Keratinocyte (primary cell): ENCODE data around the gene SEPTIN5. TPM values are rescaled to one million over a fixed set of nuclear protein-coding genes. Genes with fewer than 3 reads are reported as not detected.

ENCODE experiments used
- DNase-seq: peaks from one replicate; pipeline ENCODE4 v3.0.0-alpha.2; 2011; ENCODE audit warnings: low read depth, missing footprints, low spot score
- FAIRE-seq: peaks from 2 replicates; lab custom pipeline; 2011; peaks lifted over from hg19 to GRCh38; lab: Jason Lieb, UNC
- H2AFZ ChIP-seq: 2 replicates; pipeline ENCODE4 v1.6.0; 2012; ENCODE audit warnings: low read length, control low read depth, inconsistent platforms; ENCODE audit not compliant: control insufficient read depth
- H3K27ac ChIP-seq: 2 replicates; pipeline ENCODE4 v1.5.1; 2011; ENCODE audit warnings: low read length; ENCODE audit not compliant: control insufficient read depth, insufficient read depth
- H3K27me3 ChIP-seq: 3 replicates; pipeline ENCODE4 v1.6.0; 2011; ENCODE audit warnings: low read length; ENCODE audit not compliant: control insufficient read depth, insufficient read depth; ENCODE audit errors: extremely low read depth
- H3K36me3 ChIP-seq, 2 experiments: 2 replicates in 1 of 2; 3 replicates in 1 of 2; pipeline ENCODE4 v1.5.1; 2011; ENCODE audit warnings: low read length in 2 of 2, mild to moderate bottlenecking in 1 of 2; ENCODE audit not compliant: control insufficient read depth in 2 of 2, insufficient read depth in 2 of 2; ENCODE audit errors: extremely low read depth in 1 of 2
- H3K4me1 ChIP-seq: 3 replicates; pipeline ENCODE4 v1.5.1; 2011; ENCODE audit warnings: low read length; ENCODE audit not compliant: control insufficient read depth, insufficient read depth; ENCODE audit errors: extremely low read depth
- H3K4me2 ChIP-seq: 3 replicates; pipeline ENCODE4 v1.6.0; 2011; ENCODE audit warnings: low read depth, low read length; ENCODE audit not compliant: control insufficient read depth, insufficient read depth; ENCODE audit errors: extremely low read depth
- H3K4me3 ChIP-seq, 3 experiments: fragments of 200-600 bp in 1 of 3; sonication (generic) in 1 of 3; 2 replicates in 2 of 3; 3 replicates in 1 of 3; pipeline ENCODE4 v1.5.1; 2011 to 2016; ENCODE audit warnings: low read length in 3 of 3, mild to moderate bottlenecking in 3 of 3, control low read depth in 2 of 3, inconsistent platforms in 1 of 3, low read depth in 1 of 3, mixed read lengths in 1 of 3, mixed run types in 1 of 3, moderate library complexity in 1 of 3; ENCODE audit not compliant: control insufficient read depth in 2 of 3, insufficient read depth in 2 of 3; ENCODE audit errors: extremely low read depth in 1 of 3
- H3K79me2 ChIP-seq: 2 replicates; pipeline ENCODE4 v1.6.0; 2012; ENCODE audit warnings: low read length; ENCODE audit not compliant: control insufficient read depth, insufficient read depth
- H3K9ac ChIP-seq: 3 replicates; pipeline ENCODE4 v1.6.0; 2011; ENCODE audit warnings: low read length; ENCODE audit not compliant: control insufficient read depth, insufficient read depth; ENCODE audit errors: extremely low read depth
- H3K9me1 ChIP-seq: 3 replicates; pipeline ENCODE4 v1.6.0; 2011; ENCODE audit warnings: low read length; ENCODE audit not compliant: control insufficient read depth, insufficient read depth; ENCODE audit errors: extremely low read depth
- H3K9me3 ChIP-seq: 2 replicates; pipeline ENCODE4 v1.5.1; 2012; ENCODE audit warnings: low read depth, low read length; ENCODE audit not compliant: control insufficient read depth
- H4K20me1 ChIP-seq: 3 replicates; pipeline ENCODE4 v1.6.0; 2011; ENCODE audit warnings: low read length; ENCODE audit not compliant: control insufficient read depth, insufficient read depth; ENCODE audit errors: extremely low read depth
- CTCF ChIP-seq, 3 experiments: IDR thresholded peaks in 1 of 3; conservative IDR thresholded peaks in 1 of 3; optimal IDR thresholded peaks in 1 of 3; 2 replicates in 2 of 3; 3 replicates in 1 of 3; pipeline versions ENCODE3 to v1.5.1; 2011; ENCODE audit warnings: low read length in 3 of 3, mild to moderate bottlenecking in 3 of 3, moderate library complexity in 2 of 3, control low read depth in 1 of 3, inconsistent platforms in 1 of 3; ENCODE audit not compliant: insufficient read depth in 2 of 3; ENCODE audit errors: extremely low read depth in 1 of 3
- EZH2 ChIP-seq: IDR thresholded peaks from one replicate; pipeline ENCODE4 v1.6.1; 2012; ENCODE audit warnings: inconsistent platforms, mild to moderate bottlenecking, low read length, moderate library complexity
- dilution Hi-C: fragments of 300-500 bp; cut with MboI; formaldehyde crosslinking; loops from one replicate; pipeline ENCODE4 v1.7.0; 2020; ENCODE audit warnings: low sequenced_read_pairs; ENCODE audit not compliant: extremely low pct_ligation_motif_present
- polyA plus RNA-seq, 5 experiments: library from polyadenylated mRNA; depleted of rRNA in 3 of 5; stranded (reverse) in 3 of 5; stranded (forward) in 1 of 5; unstranded in 1 of 5; fragments of >200 nt; gene quantifications; 1 replicate in 1 of 5; 2 replicates in 3 of 5; 3 replicates in 1 of 5; pipeline versions ENCODE4 v1.2.1 to v1.2.3, GENCODE V29; 2011 to 2012; ENCODE audit warnings: missing spikeins in 2 of 5, low read depth in 1 of 5, low replicate concordance in 1 of 5

The SEPTIN5 gene
- polyA plus RNA-seq, 1 donor (not counting 4 experiments of a cell fraction or from before 2014, with no cell fraction given): 2.2 TPM

DNA sequence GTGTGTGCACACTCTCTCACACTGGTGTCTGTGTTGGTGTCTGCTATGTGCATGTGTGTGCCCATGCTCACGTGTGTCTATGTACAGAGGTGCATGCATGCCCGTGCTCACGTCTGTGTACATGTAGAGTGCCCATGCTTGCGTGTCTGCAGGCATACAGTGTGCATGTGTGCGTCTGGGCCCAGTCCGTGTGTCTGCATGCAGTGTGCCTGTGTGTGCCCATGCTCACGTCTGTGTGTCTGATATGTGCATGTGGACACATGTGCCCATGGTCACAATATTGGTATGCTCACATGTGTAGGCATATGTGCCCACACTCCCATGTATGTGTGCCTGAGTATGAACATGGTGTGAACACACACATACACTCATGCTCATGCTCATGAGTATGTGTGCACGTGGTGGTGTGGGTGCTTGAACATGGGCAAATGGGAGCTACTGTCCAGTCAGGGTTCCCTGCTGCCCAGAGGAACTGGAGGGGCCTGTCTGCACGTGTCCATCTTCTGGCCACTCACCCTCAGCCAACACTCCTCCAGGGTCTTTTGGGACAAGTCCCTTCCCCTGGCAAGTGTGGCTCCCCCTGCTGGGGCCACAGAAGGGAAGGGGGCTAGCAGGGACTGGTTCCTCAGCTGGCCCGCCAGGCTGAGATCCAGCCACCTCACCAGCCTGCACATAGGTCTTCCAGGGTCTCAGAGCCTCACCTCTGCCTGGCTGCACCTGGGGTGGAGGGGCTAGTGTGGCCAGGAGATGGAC lies 39.0 kb downstream of the SEPTIN5 start:
- peaks cover 42% of the 10 kb centered on the region for H3K27me3 ChIP-seq
- no peak for FAIRE-seq

DNA sequence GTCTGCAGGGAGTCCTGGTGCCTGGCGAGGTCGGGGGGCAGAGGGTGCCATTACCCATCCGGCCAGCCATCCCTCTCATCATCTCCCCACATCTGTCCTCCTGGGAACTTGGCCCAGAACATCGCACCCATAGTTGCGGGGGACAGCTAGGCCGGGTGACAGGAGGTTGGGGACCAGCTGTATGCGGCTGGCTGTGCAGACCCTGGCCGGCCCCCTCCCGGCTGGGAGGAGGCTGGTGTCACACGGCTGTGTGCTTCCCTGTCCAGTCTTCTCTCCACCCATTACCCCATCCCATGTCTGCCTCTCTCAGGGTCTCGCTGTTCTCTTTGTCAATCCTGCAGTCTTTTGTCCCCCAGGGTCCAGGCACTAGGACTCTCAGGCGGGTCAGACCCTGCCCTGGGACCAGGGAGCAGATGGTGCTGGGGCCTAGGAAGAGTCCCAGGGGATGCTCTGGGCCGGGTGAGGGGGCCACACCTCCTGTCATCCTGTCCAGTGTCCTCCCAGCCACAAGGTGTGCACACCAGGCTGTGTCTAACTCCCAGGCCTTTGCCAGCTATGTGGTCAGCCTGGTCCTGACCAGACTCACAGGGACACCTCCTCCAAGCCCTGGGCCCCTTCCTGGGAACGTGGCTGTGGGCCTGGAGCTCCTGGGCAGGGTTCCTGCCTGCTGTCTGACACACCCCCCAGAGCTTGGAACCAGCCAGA lies 39.8 kb downstream of the SEPTIN5 start:
- H2AFZ ChIP-seq: no peak overlapping the region
- peaks cover 49% of the 10 kb centered on the region for H3K27me3 ChIP-seq
- no peak overlapping the region for H3K4me3 ChIP-seq
- dilution Hi-C loops: no loop called here
- H4K20me1 ChIP-seq: no peaks in the 10 kb centered on the region
- no peaks in the 10 kb centered on the region for H3K36me3 ChIP-seq
- H3K27ac ChIP-seq: no peak overlapping the region
- TF ChIP-seq CTCF (optimal IDR thresholded peaks at IDR 0.05 in 1 of 3, IDR thresholded peaks at IDR 0.05 in 1 of 3, conservative IDR thresholded peaks at IDR 0.05 in 1 of 3; ENCODE audit: extremely low read depth in 1 of 3, insufficient read depth in 2 of 3, low read length in 3 of 3): no peak
- TF ChIP-seq EZH2: no peak
- H3K9ac ChIP-seq: no peak overlapping the region
- no peak overlapping the region for H3K4me2 ChIP-seq
- H3K9me3 ChIP-seq: no peaks in the 10 kb centered on the region
- DNase-seq (no peak), FAIRE-seq (no peak)
- no peaks in the 10 kb centered on the region for H3K4me1 ChIP-seq
- H3K9me1 ChIP-seq: no peaks in the 10 kb centered on the region
- H3K79me2 ChIP-seq: no peaks in the 10 kb centered on the region

More for the DNA sequence above, 39.0 kb downstream of the SEPTIN5 start:
- no peak for DNase-seq
- Histone ChIP-seq H2AFZ (no peak overlapping the region), H4K20me1 (no peaks in the 10 kb centered on the region), H3K9me3 (no peaks in the 10 kb centered on the region), H3K36me3 (no peaks in the 10 kb centered on the region), H3K79me2 (no peaks in the 10 kb centered on the region), H3K9ac (no peak overlapping the region), H3K9me1 (no peaks in the 10 kb centered on the region), H3K4me2 (no peak overlapping the region), H3K27ac (no peak overlapping the region), H3K4me1 (no peaks in the 10 kb centered on the region), H3K4me3 (no peak overlapping the region)
- dilution Hi-C loops: no loop called here
- no peak for TF ChIP-seq EZH2
- peak in 1 of 3 experiments; percentile 14 for TF ChIP-seq CTCF (optimal IDR thresholded peaks at IDR 0.05 in 1 of 3, IDR thresholded peaks at IDR 0.05 in 1 of 3, conservative IDR thresholded peaks at IDR 0.05 in 1 of 3; ENCODE audit: extremely low read depth in 1 of 3, insufficient read depth in 2 of 3, low read length in 3 of 3)
